ENCODE measurements around the gene NARS2.

Gene NARS2

GRCh38 chr11:78536933-78537332 lies 37.7 kb downstream of the NARS2 start:
- no peaks in the 10 kb centered on the region for H3K4me1 ChIP-seq (ENCODE audit: control insufficient read depth in 1 of 2, insufficient read depth in 1 of 2, low read depth in 1 of 2, low read length in 1 of 2)
- H3K4me3 ChIP-seq (ENCODE audit: low read depth in 1 of 2, low read length in 1 of 2), result no peak overlapping the region
- TF ChIP-seq CTCF (IDR thresholded peaks at IDR 0.05), result no peak
- no peak overlapping the region for H3K27ac ChIP-seq
- H3K36me3 ChIP-seq, result no peaks in the 10 kb centered on the region
- no peaks in the 10 kb centered on the region for H3K27me3 ChIP-seq
- no peaks in the 10 kb centered on the region for H3K9me3 ChIP-seq

DNA sequence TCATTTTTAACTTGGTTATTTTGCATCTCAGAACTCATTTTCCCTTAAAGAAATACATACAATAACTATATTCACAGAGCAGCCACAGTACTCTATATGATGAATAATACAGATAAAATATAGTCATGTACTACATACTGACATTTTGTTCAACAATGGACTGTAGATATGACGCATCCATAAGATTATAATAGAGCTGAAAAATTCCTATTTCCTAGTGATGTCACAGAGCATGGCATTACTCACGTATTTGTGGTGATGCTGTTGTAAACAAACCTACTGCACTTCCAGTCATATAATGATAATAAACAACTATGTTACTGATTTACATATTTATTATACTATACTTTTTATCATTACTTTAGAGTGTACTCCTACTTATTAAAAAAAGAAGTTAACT lies 38.7 kb downstream of the NARS2 start:
- Histone ChIP-seq H3K27ac (no peak overlapping the region), H3K36me3 (no peaks in the 10 kb centered on the region), H3K9me3 (no peaks in the 10 kb centered on the region), H3K4me1 (ENCODE audit: control insufficient read depth in 1 of 2, insufficient read depth in 1 of 2, low read depth in 1 of 2, low read length in 1 of 2) (no peaks in the 10 kb centered on the region), H3K27me3 (no peaks in the 10 kb centered on the region), H3K4me3 (ENCODE audit: low read depth in 1 of 2, low read length in 1 of 2) (no peak overlapping the region)
- no peak for TF ChIP-seq CTCF (IDR thresholded peaks at IDR 0.05)

- Histone ChIP-seq H3K9me3 (no peaks in the 10 kb centered on the region), H3K27ac (no peak overlapping the region), H3K27me3 (no peaks in the 10 kb centered on the region), H3K36me3 (no peaks in the 10 kb centered on the region), H3K4me1 (ENCODE audit: control insufficient read depth in 1 of 2, insufficient read depth in 1 of 2, low read depth in 1 of 2, low read length in 1 of 2) (no peaks in the 10 kb centered on the region), H3K4me3 (ENCODE audit: low read depth in 1 of 2, low read length in 1 of 2) (no peak overlapping the region)
- no peak for TF ChIP-seq CTCF (IDR thresholded peaks at IDR 0.05)
These were observed 39.6 kb downstream of the NARS2 start for GRCh38 chr11:78535027-78535426.

DNA sequence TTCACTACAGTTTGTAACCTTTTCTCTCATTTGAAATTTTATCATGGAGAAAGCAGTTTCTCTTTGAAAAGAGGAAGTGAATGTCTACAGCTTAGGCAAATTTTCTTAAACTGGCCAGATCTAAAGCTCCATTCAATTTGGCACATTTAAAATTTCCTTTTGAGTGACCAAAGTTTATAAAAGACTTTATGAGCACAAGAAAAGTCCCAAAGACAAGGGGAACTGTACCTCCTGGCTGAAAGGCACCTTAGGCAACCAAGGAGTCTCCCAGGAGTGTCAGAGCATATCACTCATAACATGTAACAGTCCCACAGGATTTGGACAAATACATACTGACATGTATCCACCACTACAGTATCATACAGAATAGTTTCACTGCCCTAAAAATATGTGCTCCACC lies 41.3 kb downstream of the NARS2 start:
- no peak for TF ChIP-seq CTCF (IDR thresholded peaks at IDR 0.05)
- no peak overlapping the region for H3K4me3 ChIP-seq (ENCODE audit: low read depth in 1 of 2, low read length in 1 of 2)
- no peaks in the 10 kb centered on the region for H3K9me3 ChIP-seq
- no peaks in the 10 kb centered on the region for H3K36me3 ChIP-seq
- no peaks in the 10 kb centered on the region for H3K27me3 ChIP-seq
- H3K27ac ChIP-seq, result no peak overlapping the region
- no peaks in the 10 kb centered on the region for H3K4me1 ChIP-seq (ENCODE audit: control insufficient read depth in 1 of 2, insufficient read depth in 1 of 2, low read depth in 1 of 2, low read length in 1 of 2)

DNA sequence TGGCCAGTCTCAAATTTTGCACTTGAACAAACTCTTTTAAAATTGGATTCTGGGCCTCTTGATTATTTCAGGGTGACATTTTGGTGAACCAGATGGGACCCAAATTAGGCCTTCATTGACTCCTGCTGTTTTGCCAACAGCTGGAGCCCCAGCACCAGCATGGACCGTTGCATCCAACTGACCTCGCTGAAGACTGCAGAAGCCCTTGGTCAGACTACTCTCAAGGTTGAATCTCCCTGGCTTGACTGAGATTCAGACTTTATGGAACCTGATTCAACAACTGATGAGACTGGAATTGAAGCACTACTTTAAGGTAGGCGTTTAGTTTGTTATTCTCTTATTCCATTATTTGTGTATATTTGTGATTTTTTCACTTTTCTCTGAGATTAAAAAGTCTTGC lies 41.7 kb downstream of the NARS2 start:
- Histone ChIP-seq H3K4me3 (ENCODE audit: low read depth in 1 of 2, low read length in 1 of 2) (no peak overlapping the region), H3K27me3 (no peaks in the 10 kb centered on the region), H3K4me1 (ENCODE audit: control insufficient read depth in 1 of 2, insufficient read depth in 1 of 2, low read depth in 1 of 2, low read length in 1 of 2) (no peaks in the 10 kb centered on the region), H3K9me3 (no peaks in the 10 kb centered on the region), H3K27ac (no peak overlapping the region), H3K36me3 (no peaks in the 10 kb centered on the region)
- no peak for TF ChIP-seq CTCF (IDR thresholded peaks at IDR 0.05)
